ENCODE results near the gene HLF. TPM values are rescaled to one million over a fixed set of nuclear protein-coding genes. Genes with fewer than 3 reads are reported as not detected.

Gene HLF
- total RNA-seq: 11.1 TPM

GRCh38 chr17:55264645-55265298 lies at the start of gene HLF:
TSS of gene HLF (plus strand) at chr17:55264960. CDS start at chr17:55265485, 525 bp downstream.

Other genes starting within 250 kb of the HLF start
- gene MMD, start 156.9 kb downstream of the HLF start, total RNA-seq: 199 TPM
- not detected for gene SMIM36, start 246.5 kb downstream of the HLF start, total RNA-seq

All from diencephalon (tissue), 1 donor.